K562 (cell line): Measurements from ENCODE around the gene RNF212B. TPM values are rescaled to one million over a fixed set of nuclear protein-coding genes. Genes with fewer than 3 reads are reported as not detected.

ENCODE experiments used
- ARID3B ChIP-seq: fragments of 250-450 bp; sonication (Bioruptor Pico); IDR thresholded peaks from 2 replicates; pipeline ENCODE4 v1.4.0; 2020; ENCODE audit warnings: borderline replicate concordance
- CAMTA2 ChIP-seq: fragments of 250-450 bp; sonication (Bioruptor Pico); conservative IDR thresholded peaks from 2 replicates; pipeline ENCODE4 v1.5.1; 2022
- DACH1 ChIP-seq: fragments of 450-650 bp; IDR thresholded peaks from 2 replicates; pipeline ENCODE4 v1.6.1; 2018; ENCODE audit not compliant: partially characterized antibody
- HMGN3 ChIP-seq: IDR thresholded peaks from 2 replicates; pipeline ENCODE4 v1.6.1; 2011; ENCODE audit warnings: borderline replicate concordance, low read depth, mild to moderate bottlenecking, mixed read lengths, low read length; ENCODE audit not compliant: insufficient read length; ENCODE audit errors: extremely low read depth
- HOXB6 ChIP-seq: fragments of 250-450 bp; sonication (Bioruptor Pico); IDR thresholded peaks from 2 replicates; pipeline ENCODE4 v1.5.1; 2022; ENCODE audit warnings: mild to moderate bottlenecking, borderline replicate concordance
- MTA1 ChIP-seq: fragments of 450-650 bp; IDR thresholded peaks from 2 replicates; pipeline ENCODE4 v1.6.1; 2017; ENCODE audit warnings: borderline replicate concordance
- NR4A1 ChIP-seq, 2 experiments: fragments of 250-450 bp in 1 of 2; fragments of 450-650 bp in 1 of 2; sonication (Bioruptor Pico) in 1 of 2; IDR thresholded peaks; 2 replicates each; pipeline versions ENCODE4 v1.4.0 to v1.6.1; 2016 to 2020; ENCODE audit warnings: mild to moderate bottlenecking in 2 of 2, missing compliant biosample characterization in 1 of 2, missing genetic modification characterization in 1 of 2, moderate library complexity in 1 of 2
- NUFIP1 ChIP-seq: fragments of 450-650 bp; IDR thresholded peaks from 2 replicates; pipeline ENCODE4 v1.6.1; 2018; ENCODE audit not compliant: partially characterized antibody
- RB1 ChIP-seq: fragments of 450-650 bp; IDR thresholded peaks from 2 replicates; pipeline ENCODE4 v1.6.1; 2017; ENCODE audit warnings: low read depth, mild to moderate bottlenecking
- TCFL5 ChIP-seq: fragments of 250-450 bp; sonication (Bioruptor Pico); conservative IDR thresholded peaks from 2 replicates; pipeline ENCODE4 v1.6.1; 2021; ENCODE audit warnings: mild to moderate bottlenecking, moderate library complexity, matching md5 sums
- XRCC5 ChIP-seq: fragments of 200-400 bp; formaldehyde crosslinking; IDR thresholded peaks from 2 replicates; pipeline ENCODE4 v1.6.1; 2017; ENCODE audit warnings: low read depth, mild to moderate bottlenecking, low read length
- ZBTB11 ChIP-seq, 3 experiments: fragments of 200-800 bp in 1 of 3; fragments of 250-450 bp in 1 of 3; fragments of 450-650 bp in 1 of 3; sonication (Bioruptor Pico) in 1 of 3; sonication (Bioruptor generic) in 1 of 3; formaldehyde crosslinking in 1 of 3; IDR thresholded peaks; 2 replicates each; pipeline versions ENCODE4 v1.6.1 to v1.8.0; 2016 to 2022; ENCODE audit warnings: mild to moderate bottlenecking in 2 of 3, missing genetic modification characterization in 2 of 3, missing compliant biosample characterization in 1 of 3, moderate library complexity in 1 of 3
- ZNF77 ChIP-seq: fragments of 250-450 bp; sonication (Bioruptor Pico); IDR thresholded peaks from 2 replicates; pipeline ENCODE4 v1.5.0; 2020
- polyA plus RNA-seq, 8 experiments: library from polyadenylated mRNA; depleted of rRNA in 4 of 8; stranded (reverse) in 5 of 8; unstranded in 3 of 8; fragments of >200 nt; fragmentation: Nextera tagmentation in 2 of 8; fragmentation: Illumina TruSeq in 1 of 8; extraction: Ambion mirVana in 2 of 8; extraction: Trizol in 1 of 8; gene quantifications; 2 replicates each; pipeline versions ENCODE4 v1.2.1 to v1.2.3, GENCODE V29; 2011 to 2014; ENCODE audit warnings: inconsistent platforms in 1 of 8, missing spikeins in 1 of 8
- total RNA-seq, 7 experiments: library from RNA; depleted of rRNA in 6 of 7; stranded (reverse); fragments of >200 nt in 6 of 7; fragmentation: Illumina TruSeq in 2 of 7; extraction: Trizol in 2 of 7; gene quantifications; 2 replicates each; pipeline versions ENCODE4 v1.2.1 to v1.2.3, GENCODE V29; 2011 to 2021; ENCODE audit warnings: low replicate concordance in 1 of 7
- TF ChIP-seq, protein P1 (sequence below): sonication (generic); formaldehyde crosslinking; IDR thresholded peaks from 2 replicates; pipeline ENCODE4 v1.8.0; 2022; ENCODE audit warnings: missing genetic modification reagents, mild to moderate bottlenecking, borderline replicate concordance
- TF ChIP-seq, protein P2 (sequence below): IDR thresholded peaks from 3 replicates; pipeline ENCODE4 v1.6.1; 2011; ENCODE audit warnings: borderline replicate concordance, mild to moderate bottlenecking, moderate library complexity; ENCODE audit not compliant: insufficient read length; ENCODE audit errors: extremely low read depth

The RNF212B gene
- total and polyA plus RNA-seq, 9 of the 15 experiments (the other 6 are each of a cell fraction or from before 2014, with no cell fraction given), result 0.15 to 0.43 (median 0.27) TPM; not detected in 3

DNA sequence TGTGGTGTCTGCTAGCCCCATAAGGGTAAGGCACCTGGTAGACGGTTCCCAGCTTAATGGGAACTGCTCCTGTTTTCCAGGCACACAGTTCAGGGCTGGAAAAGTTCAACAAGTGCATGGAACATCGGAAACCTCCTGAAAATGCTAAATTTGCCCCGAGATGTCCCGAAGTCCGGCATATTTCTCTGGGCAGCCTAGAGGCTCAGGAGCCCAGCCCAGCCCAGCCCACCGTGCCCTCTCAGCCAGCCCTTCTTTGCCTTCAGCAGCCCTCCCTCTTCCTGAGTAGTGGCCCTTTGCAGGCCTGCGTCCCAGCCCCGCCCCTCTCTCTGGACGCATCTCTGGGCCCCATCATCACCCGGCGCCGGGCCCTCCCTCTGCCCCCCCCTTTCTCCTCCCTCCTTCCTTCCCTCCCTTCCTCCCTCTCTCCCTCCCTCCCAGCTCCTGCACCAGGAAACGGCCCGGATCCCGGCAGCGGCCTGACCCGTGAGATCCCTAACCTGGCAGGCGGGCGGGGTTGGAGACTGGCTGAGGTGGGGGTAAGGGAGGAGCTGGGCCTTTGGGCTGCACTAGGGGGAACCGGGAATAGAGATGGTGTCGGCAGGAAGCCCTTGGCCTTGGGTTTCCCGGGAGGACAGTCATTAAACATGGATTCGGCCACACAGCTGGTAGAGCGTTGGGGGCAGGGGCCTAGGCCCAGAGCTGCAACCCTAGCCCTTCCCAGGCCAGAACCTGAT is 68.8 kb downstream of the RNF212B start, which contains the start of gene BCL2L2 (continued):
- TF ChIP-seq ZBTB11 (CRISPR knock-in tag; IDR thresholded peaks at IDR 0.05), result peak in 1 of 3 experiments; percentile 47; a peak in 1 of 6 replicates
- no peak for TF ChIP-seq DACH1
- no peak for TF ChIP-seq NR4A1 (CRISPR knock-in tag; IDR thresholded peaks at IDR 0.05)
- 0 out of 2 replicates have a peak, but pooled peaks have one; percentile 41 for TF ChIP-seq NR4A1 (tag; IDR thresholded peaks at IDR 0.05)
- peak; percentile 66 for TF ChIP-seq HMGN3
- peak; percentile 58; the same call in 1 of the 2 replicates for TF ChIP-seq RB1
- TF ChIP-seq CAMTA2 (CRISPR knock-in tag), result no peak
- TF ChIP-seq HOXB6 (CRISPR knock-in tag), result no peak
- TF ChIP-seq XRCC5, result no peak
- TF ChIP-seq MTA1, result peak; percentile 100
- TF ChIP-seq NUFIP1, result peak; percentile 100
- TF ChIP-seq, protein P1, sequence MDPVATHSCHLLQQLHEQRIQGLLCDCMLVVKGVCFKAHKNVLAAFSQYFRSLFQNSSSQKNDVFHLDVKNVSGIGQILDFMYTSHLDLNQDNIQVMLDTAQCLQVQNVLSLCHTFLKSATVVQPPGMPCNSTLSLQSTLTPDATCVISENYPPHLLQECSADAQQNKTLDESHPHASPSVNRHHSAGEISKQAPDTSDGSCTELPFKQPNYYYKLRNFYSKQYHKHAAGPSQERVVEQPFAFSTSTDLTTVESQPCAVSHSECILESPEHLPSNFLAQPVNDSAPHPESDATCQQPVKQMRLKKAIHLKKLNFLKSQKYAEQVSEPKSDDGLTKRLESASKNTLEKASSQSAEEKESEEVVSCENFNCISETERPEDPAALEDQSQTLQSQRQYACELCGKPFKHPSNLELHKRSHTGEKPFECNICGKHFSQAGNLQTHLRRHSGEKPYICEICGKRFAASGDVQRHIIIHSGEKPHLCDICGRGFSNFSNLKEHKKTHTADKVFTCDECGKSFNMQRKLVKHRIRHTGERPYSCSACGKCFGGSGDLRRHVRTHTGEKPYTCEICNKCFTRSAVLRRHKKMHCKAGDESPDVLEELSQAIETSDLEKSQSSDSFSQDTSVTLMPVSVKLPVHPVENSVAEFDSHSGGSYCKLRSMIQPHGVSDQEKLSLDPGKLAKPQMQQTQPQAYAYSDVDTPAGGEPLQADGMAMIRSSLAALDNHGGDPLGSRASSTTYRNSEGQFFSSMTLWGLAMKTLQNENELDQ (CRISPR knock-in tag), result no peak
- TF ChIP-seq, protein P2, sequence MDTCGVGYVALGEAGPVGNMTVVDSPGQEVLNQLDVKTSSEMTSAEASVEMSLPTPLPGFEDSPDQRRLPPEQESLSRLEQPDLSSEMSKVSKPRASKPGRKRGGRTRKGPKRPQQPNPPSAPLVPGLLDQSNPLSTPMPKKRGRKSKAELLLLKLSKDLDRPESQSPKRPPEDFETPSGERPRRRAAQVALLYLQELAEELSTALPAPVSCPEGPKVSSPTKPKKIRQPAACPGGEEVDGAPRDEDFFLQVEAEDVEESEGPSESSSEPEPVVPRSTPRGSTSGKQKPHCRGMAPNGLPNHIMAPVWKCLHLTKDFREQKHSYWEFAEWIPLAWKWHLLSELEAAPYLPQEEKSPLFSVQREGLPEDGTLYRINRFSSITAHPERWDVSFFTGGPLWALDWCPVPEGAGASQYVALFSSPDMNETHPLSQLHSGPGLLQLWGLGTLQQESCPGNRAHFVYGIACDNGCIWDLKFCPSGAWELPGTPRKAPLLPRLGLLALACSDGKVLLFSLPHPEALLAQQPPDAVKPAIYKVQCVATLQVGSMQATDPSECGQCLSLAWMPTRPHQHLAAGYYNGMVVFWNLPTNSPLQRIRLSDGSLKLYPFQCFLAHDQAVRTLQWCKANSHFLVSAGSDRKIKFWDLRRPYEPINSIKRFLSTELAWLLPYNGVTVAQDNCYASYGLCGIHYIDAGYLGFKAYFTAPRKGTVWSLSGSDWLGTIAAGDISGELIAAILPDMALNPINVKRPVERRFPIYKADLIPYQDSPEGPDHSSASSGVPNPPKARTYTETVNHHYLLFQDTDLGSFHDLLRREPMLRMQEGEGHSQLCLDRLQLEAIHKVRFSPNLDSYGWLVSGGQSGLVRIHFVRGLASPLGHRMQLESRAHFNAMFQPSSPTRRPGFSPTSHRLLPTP, result no peak
- TF ChIP-seq TCFL5 (CRISPR knock-in tag), result no peak
- no peak for TF ChIP-seq ARID3B (CRISPR knock-in tag)
- TF ChIP-seq ZNF77 (CRISPR knock-in tag), result no peak
